Endodermal cell (in vitro differentiated cells): ENCODE measurements around the gene SNX13. TPM values are rescaled to one million over a fixed set of nuclear protein-coding genes. Genes with fewer than 3 reads are reported as not detected.

ENCODE experiments used
- DNase-seq: peaks from one replicate; pipeline ENCODE4 v3.0.0-alpha.2; 2017
- H3K27ac ChIP-seq: 2 replicates; pipeline ENCODE4 v1.5.1; 2013; ENCODE audit warnings: mild to moderate bottlenecking, low read depth, low read length, moderate library complexity
- H3K27me3 ChIP-seq: 2 replicates; pipeline ENCODE4 v1.6.1; 2013; ENCODE audit warnings: mild to moderate bottlenecking, low read length, moderate library complexity; ENCODE audit not compliant: insufficient read depth, control insufficient read depth, poor library complexity, severe bottlenecking
- H3K36me3 ChIP-seq: 2 replicates; pipeline ENCODE4 v1.7.0; 2013; ENCODE audit warnings: mild to moderate bottlenecking, low read length, moderate library complexity; ENCODE audit not compliant: control insufficient read depth, insufficient read depth
- H3K4me1 ChIP-seq: one replicate; pipeline ENCODE4 v1.7.0; 2013; ENCODE audit warnings: low read length; ENCODE audit not compliant: control insufficient read depth, insufficient read depth
- H3K4me3 ChIP-seq: 2 replicates; pipeline ENCODE4 v1.5.1; 2013; ENCODE audit warnings: mild to moderate bottlenecking, low read length, moderate library complexity
- H3K9ac ChIP-seq: 2 replicates; pipeline ENCODE4 v1.6.1; 2013; ENCODE audit warnings: mild to moderate bottlenecking, low read length, moderate library complexity; ENCODE audit not compliant: poor library complexity, severe bottlenecking; ENCODE audit errors: extremely low read depth
- H3K9me3 ChIP-seq: 2 replicates; pipeline ENCODE4 v1.6.1; 2013; ENCODE audit warnings: mild to moderate bottlenecking, low read length, moderate library complexity; ENCODE audit not compliant: control insufficient read depth
- H3K27ac Mint-ChIP-seq: 2 replicates; pipeline ENCODE4 v1.8.0; 2020; ENCODE audit warnings: mixed read lengths
- H3K27me3 Mint-ChIP-seq: 2 replicates; pipeline ENCODE4 v1.8.0; 2021; ENCODE audit warnings: mild to moderate bottlenecking, mixed read lengths; ENCODE audit not compliant: insufficient read depth
- H3K36me3 Mint-ChIP-seq: 2 replicates; pipeline ENCODE4 v1.8.0; 2020; ENCODE audit warnings: low read depth, mixed read lengths
- H3K4me1 Mint-ChIP-seq: 2 replicates; pipeline ENCODE4 v1.8.0; 2020; ENCODE audit warnings: mixed read lengths
- H3K4me3 Mint-ChIP-seq: 2 replicates; pipeline ENCODE4 v1.8.0; 2020; ENCODE audit warnings: mild to moderate bottlenecking, moderate library complexity, mixed read lengths
- H3K9me3 Mint-ChIP-seq: 2 replicates; pipeline ENCODE4 v1.8.0; 2020; ENCODE audit warnings: mild to moderate bottlenecking, mixed read lengths
- CTCF ChIP-seq: fragments of 200-600 bp; sonication (generic); conservative IDR thresholded peaks from 2 replicates; pipeline ENCODE4 v1.5.0; 2021; ENCODE audit warnings: antibody characterized with exemption, mild to moderate bottlenecking
- WGBS, 2 experiments: methylation state at CpG; one replicate each; pipeline versions ENCODE4 v1.1.5 to v1.1.7; 2013; ENCODE audit warnings: missing lambda C conversion rate in 2 of 2, mixed read lengths in 1 of 2; ENCODE audit not compliant: insufficient coverage in 1 of 2, insufficient read length in 1 of 2; 5-methylcytosine and 5-hydroxymethylcytosine counted together
- total RNA-seq, 2 donors: library from RNA; stranded (reverse); fragmentation: NEBNext Ultra II Directional in 1 of 2; extraction: Animal tissue kit (Norgen Biotek cat#: 25700) in 1 of 2; gene quantifications; 2 replicates in 1 of 2; 3 replicates in 1 of 2; pipeline ENCODE4 v1.2.1, GENCODE V29; 2021

Gene SNX13
- total RNA-seq, 2 donors from 2014 or later = 32.8 to 38.8 TPM

- no peak overlapping the region for H3K27ac Mint-ChIP-seq
- H3K9me3 Mint-ChIP-seq = no peaks in the 10 kb centered on the region
- Histone ChIP-seq H3K9ac (no peak overlapping the region), H3K9me3 (no peaks in the 10 kb centered on the region), H3K27me3 (no peaks in the 10 kb centered on the region), H3K27ac (no peak overlapping the region), H3K4me3 (no peak overlapping the region), H3K4me1 (no peaks in the 10 kb centered on the region), H3K36me3 (no peaks in the 10 kb centered on the region)
- DNase-seq = no peak
- no peaks in the 10 kb centered on the region for H3K4me1 Mint-ChIP-seq
- no peak for TF ChIP-seq CTCF
- H3K36me3 Mint-ChIP-seq = no peaks in the 10 kb centered on the region
- no peak overlapping the region for H3K4me3 Mint-ChIP-seq
- no peaks in the 10 kb centered on the region for H3K27me3 Mint-ChIP-seq
Observed at GRCh38 chr7:17745610-17746009, 194.7 kb downstream of the SNX13 start.

GRCh38 chr7:17743316-17743715 lies 197.0 kb downstream of the SNX13 start:
- no peak overlapping the region for H3K27ac ChIP-seq
- Mint-ChIP-seq H3K4me1 (no peaks in the 10 kb centered on the region), H3K27ac (no peak overlapping the region), H3K4me3 (no peak overlapping the region), H3K27me3 (no peaks in the 10 kb centered on the region), H3K9me3 (peaks cover 2% of the 10 kb centered on the region), H3K36me3 (no peaks in the 10 kb centered on the region)
- no peak overlapping the region for H3K4me3 ChIP-seq
- no peaks in the 10 kb centered on the region for H3K27me3 ChIP-seq
- no peaks in the 10 kb centered on the region for H3K36me3 ChIP-seq
- H3K9ac ChIP-seq = no peak overlapping the region
- 87 to 100% methylated on average over 1 to 3 of the region's 3 CpGs for WGBS, 2 experiments
- no peaks in the 10 kb centered on the region for H3K4me1 ChIP-seq
- DNase-seq = no peak
- no peak for TF ChIP-seq CTCF
- H3K9me3 ChIP-seq = no peaks in the 10 kb centered on the region

- Histone ChIP-seq H3K4me1 (no peaks in the 10 kb centered on the region), H3K4me3 (no peak overlapping the region), H3K36me3 (no peaks in the 10 kb centered on the region), H3K27ac (no peak overlapping the region), H3K9ac (no peak overlapping the region), H3K27me3 (no peaks in the 10 kb centered on the region), H3K9me3 (no peaks in the 10 kb centered on the region)
- 87% methylated on average over 2 of the region's 2 CpGs; no CpG with 5 or more reads in 1 of the 2 experiments for WGBS, 2 experiments
- no peaks in the 10 kb centered on the region for H3K27me3 Mint-ChIP-seq
- H3K4me1 Mint-ChIP-seq = no peaks in the 10 kb centered on the region
- peaks cover 4% of the 10 kb centered on the region for H3K9me3 Mint-ChIP-seq
- no peak overlapping the region for H3K4me3 Mint-ChIP-seq
- no peak for TF ChIP-seq CTCF
- no peaks in the 10 kb centered on the region for H3K36me3 Mint-ChIP-seq
- H3K27ac Mint-ChIP-seq = no peak overlapping the region
- DNase-seq = no peak
Observed at GRCh38 chr7:17741426-17741825, 198.9 kb downstream of the SNX13 start.

Other genes with a start within 250 kb of the SNX13 start
- gene PRPS1L1, start 87.4 kb upstream of the SNX13 start, total RNA-seq = not detected